NCI-H748 treated with DMSO at 0.1 percent for 48 hours (cell line): ENCODE results near the gene SOX14.
A peak's percentile ranks its signal among the peaks of the same experiment; 100 is the strongest.

ENCODE experiments used
- DNase-seq: peaks from one replicate; lab custom pipeline; 2025; lab: John Stamatoyannopoulos, UW

SOX14 gene

DNA sequence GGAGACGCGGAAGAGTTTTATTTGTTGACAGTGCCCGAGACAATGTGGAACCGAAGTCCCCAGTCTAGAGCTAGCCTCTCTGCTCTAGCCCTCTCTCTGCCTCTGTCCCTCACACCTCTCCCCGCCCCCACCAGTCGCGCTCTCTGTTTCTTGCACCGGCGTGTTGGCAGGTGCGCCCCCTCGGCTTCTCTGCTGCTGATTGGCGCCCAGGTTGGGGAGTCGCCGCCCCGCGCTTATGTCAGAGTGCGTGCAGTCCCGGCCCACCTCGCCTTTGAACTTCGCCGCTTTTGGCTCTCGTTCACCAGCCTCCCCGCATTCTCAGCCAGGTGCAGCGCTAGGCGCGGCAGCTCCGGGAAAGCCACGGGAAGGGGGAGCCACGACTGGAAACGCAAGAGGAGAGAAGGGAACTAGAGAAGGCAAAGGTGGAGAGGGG is at the start of gene SOX14:
TSS of gene SOX14 (plus strand) at position 315 of the 433 bp plus-strand sequence. CDS start 470 bp downstream, outside the sequence.
- peak; percentile 49 for DNase-seq

- no peak for DNase-seq
Measured at GRCh38 chr3:137714551-137714950, 49.6 kb upstream of the SOX14 start.

DNA sequence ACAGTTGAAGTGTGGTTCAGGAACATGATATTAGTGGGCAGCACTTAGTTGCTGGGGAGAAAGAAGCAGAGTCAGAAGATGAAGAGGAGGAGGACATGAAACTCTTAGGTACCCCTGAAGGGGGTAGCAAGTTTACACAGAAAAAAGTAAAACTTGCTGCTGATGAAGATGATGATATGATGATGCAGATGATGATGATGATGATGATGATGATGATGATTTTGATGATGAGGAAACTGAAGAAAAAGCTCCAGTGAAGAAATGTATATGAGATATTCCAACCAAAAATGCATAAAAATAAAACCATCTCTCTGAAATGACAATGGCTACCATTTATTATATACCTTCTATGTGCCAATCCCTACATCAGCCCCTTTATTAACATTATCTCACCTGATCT is 39.9 kb upstream of the SOX14 start:
- DNase-seq = no peak

DNA sequence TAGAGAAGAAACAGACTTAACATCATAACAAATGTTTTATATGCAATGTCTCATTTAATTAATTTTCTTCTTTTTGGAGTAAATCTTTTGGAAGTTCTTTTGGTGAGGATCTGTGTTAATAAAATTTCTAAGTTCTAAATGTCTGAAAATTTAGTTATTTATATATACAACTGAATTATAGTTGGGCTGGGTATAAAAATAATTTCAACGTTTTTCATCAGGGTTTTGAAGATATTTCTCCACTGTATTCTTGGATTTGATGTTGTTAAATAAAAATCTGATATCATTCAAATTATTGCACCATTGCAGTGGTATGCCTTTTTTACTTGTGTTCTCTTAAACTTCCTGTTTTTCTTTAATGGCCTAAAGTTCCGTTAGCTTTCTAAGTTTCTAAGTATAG is 26.9 kb upstream of the SOX14 start:
- no peak for DNase-seq

DNA sequence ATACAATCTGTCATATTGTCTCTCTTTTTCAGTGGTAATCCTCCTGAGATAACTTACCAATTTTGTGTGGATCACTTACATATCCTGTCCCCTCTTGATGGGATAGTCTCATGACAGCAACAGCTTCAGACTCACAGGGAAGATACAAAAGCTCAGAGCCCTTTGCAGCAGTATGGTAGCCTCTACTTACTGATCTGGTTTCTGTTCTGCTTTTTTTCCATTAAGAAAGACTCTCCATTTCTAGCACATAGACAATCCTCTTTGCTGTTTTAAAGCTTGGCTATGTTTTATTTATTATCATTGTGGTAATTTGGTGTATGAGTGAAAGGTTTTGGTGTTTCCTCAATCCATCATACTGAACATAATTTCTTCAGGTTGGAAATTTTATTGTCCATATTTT is 25.4 kb upstream of the SOX14 start:
- no peak for DNase-seq

GRCh38 chr3:137743608-137744007 is 20.5 kb upstream of the SOX14 start:
- DNase-seq = no peak

DNA sequence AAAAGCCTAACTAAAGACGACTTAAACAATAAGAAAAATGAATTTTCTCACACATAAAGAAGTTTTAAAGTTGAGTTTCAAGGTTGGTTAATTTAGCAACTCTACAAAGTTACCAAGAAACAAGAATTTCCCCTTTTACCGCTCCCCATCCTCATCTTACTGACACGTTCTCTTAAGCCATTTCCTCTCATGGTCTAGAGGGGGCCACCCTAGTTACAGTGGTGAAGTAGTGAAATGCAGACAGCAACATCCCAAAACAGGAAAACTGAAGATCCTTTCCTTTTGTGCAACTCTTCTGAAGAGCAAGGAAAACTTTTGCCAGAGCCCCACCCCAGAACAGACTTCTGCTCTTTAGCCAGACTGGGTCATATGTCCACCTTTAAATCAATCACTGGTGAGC is 17.3 kb upstream of the SOX14 start:
- DNase-seq = no peak

GRCh38 chr3:137759505-137759904 is 4.6 kb upstream of the SOX14 start:
- DNase-seq = no peak

DNA sequence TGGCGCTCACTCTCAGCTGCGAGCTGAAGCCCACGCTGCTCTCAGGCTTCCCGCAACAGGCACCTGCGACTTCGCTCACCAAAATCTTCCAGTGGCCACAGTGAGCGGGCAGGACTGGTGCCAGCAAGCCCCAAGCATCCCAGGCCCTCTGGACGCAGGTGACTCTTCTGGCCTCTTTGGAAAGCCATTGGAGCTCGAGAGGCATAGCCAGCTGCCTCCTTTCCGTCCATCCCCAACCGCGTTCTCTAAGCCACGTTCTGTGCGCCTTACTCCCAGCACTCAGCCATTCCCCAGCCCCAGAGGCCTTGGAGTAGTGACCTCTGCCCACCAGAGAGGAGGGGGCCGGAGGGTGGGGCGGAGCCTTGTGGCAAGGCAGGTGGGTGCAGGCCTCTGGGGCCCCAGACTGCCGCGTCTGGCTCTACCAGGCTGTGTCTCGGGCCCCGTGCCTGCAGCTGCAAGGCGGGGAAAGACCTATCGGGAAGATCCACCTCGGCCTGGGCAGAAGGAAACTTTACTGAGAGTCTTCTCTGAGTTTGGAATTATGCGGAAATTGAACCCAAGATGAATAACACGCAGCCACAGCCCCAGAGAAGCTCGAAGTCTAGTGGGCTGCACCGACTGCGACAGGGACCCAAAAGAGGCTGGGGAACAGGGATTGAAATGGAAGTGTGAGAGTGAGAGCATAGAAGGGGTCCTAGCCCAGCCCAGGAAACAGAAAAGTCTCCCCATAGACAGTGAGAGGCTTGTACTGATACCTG is 3.6 kb upstream of the SOX14 start:
- no peak for DNase-seq

- DNase-seq = no peak
Measured at GRCh38 chr3:137761099-137761562, 3.0 kb upstream of the SOX14 start.

GRCh38 chr3:137761563-137762503 is 2.3 kb upstream of the SOX14 start:
- DNase-seq = no peak

GRCh38 chr3:137762674-137763593 is 1.2 kb upstream of the SOX14 start:
- no peak for DNase-seq

- no peak for DNase-seq
Measured at GRCh38 chr3:137763594-137763938, 549 bp upstream of the SOX14 start.

DNA sequence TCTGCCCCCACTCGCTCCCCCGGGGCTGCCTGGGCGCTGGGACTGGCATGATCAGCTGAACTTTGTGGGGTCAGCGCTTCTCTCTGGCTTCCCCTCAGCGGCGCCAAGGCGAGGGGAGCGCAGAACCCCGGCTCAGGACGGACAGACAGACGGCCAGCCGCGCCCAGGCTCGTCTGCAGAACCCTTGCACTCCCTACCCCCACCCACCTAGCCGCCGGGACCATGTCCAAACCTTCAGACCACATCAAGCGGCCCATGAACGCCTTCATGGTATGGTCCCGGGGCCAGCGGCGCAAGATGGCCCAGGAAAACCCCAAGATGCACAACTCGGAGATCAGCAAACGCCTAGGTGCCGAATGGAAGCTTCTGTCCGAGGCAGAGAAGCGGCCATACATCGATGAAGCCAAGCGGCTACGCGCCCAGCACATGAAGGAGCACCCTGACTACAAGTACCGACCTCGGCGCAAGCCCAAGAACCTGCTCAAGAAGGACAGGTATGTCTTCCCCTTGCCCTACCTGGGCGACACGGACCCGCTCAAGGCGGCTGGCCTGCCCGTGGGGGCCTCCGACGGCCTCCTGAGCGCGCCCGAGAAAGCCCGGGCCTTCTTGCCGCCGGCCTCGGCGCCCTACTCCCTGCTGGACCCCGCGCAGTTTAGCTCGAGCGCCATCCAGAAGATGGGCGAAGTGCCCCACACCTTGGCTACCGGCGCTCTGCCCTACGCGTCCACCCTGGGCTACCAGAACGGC is 621 bp downstream of the SOX14 start:
- DNase-seq = no peak

- no peak for DNase-seq
Measured at GRCh38 chr3:137765310-137766033, 1.4 kb downstream of the SOX14 start.

DNA sequence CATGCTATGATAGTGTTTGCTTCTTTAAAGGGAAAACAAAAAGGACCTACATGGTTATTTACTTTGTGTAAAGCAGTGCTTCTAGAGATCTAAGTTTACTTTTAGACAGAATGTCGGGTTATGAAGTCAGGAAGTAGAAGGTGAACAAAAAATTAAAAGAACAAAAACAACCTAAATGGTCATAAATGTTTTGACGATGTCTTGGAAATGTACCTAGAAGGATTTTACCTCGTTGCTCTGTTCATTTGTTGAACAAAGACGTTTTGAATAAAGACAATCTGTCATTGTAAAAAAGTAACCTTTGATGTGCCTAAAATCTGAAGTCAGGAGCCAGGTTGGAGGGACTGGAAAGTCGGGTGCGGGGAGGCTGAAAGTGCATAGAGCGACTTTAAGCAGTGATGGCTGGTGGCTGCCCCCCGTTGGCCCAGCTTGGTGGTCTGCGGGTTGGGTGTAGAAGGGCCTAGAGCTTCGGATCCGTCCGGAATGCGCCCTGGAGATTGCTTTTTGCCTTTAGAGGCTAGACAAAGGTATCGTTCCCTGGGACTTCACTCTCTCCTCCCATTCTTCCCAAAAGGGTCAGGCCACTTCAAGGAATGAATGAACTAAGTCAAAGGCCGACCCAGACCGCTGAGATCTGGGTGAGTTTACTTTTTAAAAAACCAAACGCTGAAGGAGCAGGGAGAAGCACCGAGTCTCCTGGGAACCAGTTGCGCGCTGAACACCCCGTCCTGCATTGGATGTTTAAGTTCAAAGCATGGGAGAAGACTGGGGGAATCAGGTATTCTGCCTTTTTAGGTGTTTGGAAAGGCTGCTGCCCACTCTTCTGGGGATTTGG is 2.1 kb downstream of the SOX14 start:
- DNase-seq = no peak

DNA sequence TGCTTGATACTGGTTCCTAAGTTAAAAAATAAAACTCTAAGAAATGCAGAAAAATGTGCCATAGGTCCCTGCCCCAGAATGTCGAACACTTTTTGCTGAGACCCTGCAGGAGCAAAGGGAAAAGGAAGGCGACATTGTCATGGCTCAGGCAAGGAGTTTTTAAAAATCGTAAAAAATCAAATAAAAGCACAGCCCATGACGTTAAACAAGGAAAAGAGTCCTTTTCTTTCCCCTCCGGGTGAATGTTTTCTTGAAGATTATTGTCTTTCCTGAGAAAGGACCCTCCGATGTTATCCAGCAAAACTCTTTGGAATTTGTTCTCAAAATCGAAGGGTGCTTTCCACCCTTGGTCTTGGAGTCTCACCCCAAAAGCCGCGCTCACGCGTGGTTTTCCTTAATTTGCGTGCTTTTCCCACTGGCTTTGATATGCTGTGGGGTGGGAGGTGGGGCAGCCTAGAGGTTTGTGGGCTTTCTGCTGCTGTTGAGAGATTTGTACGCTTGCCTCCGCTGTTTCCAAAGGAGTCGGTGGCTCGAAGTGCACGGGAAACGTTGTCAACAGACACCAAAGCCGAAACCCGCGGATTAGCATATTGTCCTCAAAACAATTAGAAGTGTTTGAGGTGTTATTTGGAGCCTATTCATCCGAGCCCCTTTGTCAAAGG is 2.9 kb downstream of the SOX14 start:
- no peak for DNase-seq

GRCh38 chr3:137767538-137768360 is 3.6 kb downstream of the SOX14 start:
- DNase-seq = peak; percentile 21
